SJSA1 (cell line): Measurements from ENCODE around the gene SP6. TPM values are rescaled to one million over a fixed set of nuclear protein-coding genes. Genes with fewer than 3 reads are reported as not detected.

Experiments used
- DNase-seq, 2 experiments: peaks; one replicate each; pipeline ENCODE4 v3.0.0-alpha.2; 2015 to 2020; ENCODE audit warnings: low spot score in 2 of 2, low read depth in 1 of 2
- H3K27ac ChIP-seq: fragments of 250-450 bp; sonication (Bioruptor Pico); 2 replicates; pipeline ENCODE4 v1.5.1; 2020; ENCODE audit warnings: mild to moderate bottlenecking, moderate library complexity
- H3K27me3 ChIP-seq: fragments of 250-450 bp; sonication (Bioruptor Pico); replicated peaks from 2 replicates; pipeline ENCODE4 v1.5.1; 2020; ENCODE audit warnings: mild to moderate bottlenecking, moderate library complexity
- H3K36me3 ChIP-seq: fragments of 250-450 bp; sonication (Bioruptor Pico); 2 replicates; pipeline ENCODE4 v1.5.1; 2020; ENCODE audit warnings: mild to moderate bottlenecking
- H3K4me1 ChIP-seq: fragments of 250-450 bp; sonication (Bioruptor Pico); replicated peaks from 2 replicates; pipeline ENCODE4 v1.6.1; 2021; ENCODE audit warnings: mild to moderate bottlenecking
- H3K4me3 ChIP-seq: fragments of 250-450 bp; sonication (Bioruptor Pico); 2 replicates; pipeline ENCODE4 v1.5.1; 2020; ENCODE audit warnings: mild to moderate bottlenecking
- H3K9me3 ChIP-seq: fragments of 250-450 bp; sonication (Bioruptor Pico); replicated peaks from 2 replicates; pipeline ENCODE4 v1.5.1; 2020; ENCODE audit warnings: mild to moderate bottlenecking
- total RNA-seq: library from RNA; depleted of rRNA; stranded (reverse); fragments of >200 nt; shearing (Covaris generic); gene quantifications from 2 replicates; pipeline ENCODE4 v1.2.3, GENCODE V29; 2014

Gene SP6
- total RNA-seq, 1 experiment from 2014 or later, result not detected

GRCh38 chr17:47812146-47812920, 38.6 kb downstream of the SP6 start:
- no peaks in the 10 kb centered on the region for H3K9me3 ChIP-seq
- H3K27ac ChIP-seq, result no peak overlapping the region
- DNase-seq, result no peak
- H3K4me3 ChIP-seq, result no peak overlapping the region
- peaks cover 74% of the 10 kb centered on the region for H3K36me3 ChIP-seq
- no peaks in the 10 kb centered on the region for H3K27me3 ChIP-seq
- H3K4me1 ChIP-seq, result peaks cover 10% of the 10 kb centered on the region

- Histone ChIP-seq H3K27ac (no peak overlapping the region), H3K4me1 (peaks cover 10% of the 10 kb centered on the region), H3K36me3 (peaks cover 71% of the 10 kb centered on the region), H3K4me3 (no peak overlapping the region), H3K27me3 (no peaks in the 10 kb centered on the region), H3K9me3 (no peaks in the 10 kb centered on the region)
- DNase-seq, result no peak
Observed at GRCh38 chr17:47811709-47812108, 39.3 kb downstream of the SP6 start.

GRCh38 chr17:47810901-47811635, 39.9 kb downstream of the SP6 start:
- Histone ChIP-seq H3K27me3 (no peaks in the 10 kb centered on the region), H3K27ac (no peak overlapping the region), H3K9me3 (no peaks in the 10 kb centered on the region), H3K4me3 (no peak overlapping the region), H3K4me1 (peaks cover 10% of the 10 kb centered on the region), H3K36me3 (peaks cover 64% of the 10 kb centered on the region)
- DNase-seq, result no peak

- Histone ChIP-seq H3K9me3 (no peaks in the 10 kb centered on the region), H3K27ac (no peak overlapping the region; the same call in 1 of the 2 replicates), H3K4me3 (no peak overlapping the region), H3K36me3 (peaks cover 57% of the 10 kb centered on the region), H3K4me1 (peaks cover 10% of the 10 kb centered on the region), H3K27me3 (no peaks in the 10 kb centered on the region)
- peak; percentile 62 to 63 for DNase-seq
Observed at GRCh38 chr17:47810200-47810821, 40.7 kb downstream of the SP6 start.

- no peaks in the 10 kb centered on the region for H3K9me3 ChIP-seq
- H3K27ac ChIP-seq, result no peak overlapping the region
- no peak overlapping the region for H3K4me3 ChIP-seq
Observed at GRCh38 chr17:47808830-47809480, 42.0 kb downstream of the SP6 start.

GRCh38 chr17:47808036-47808829, 42.7 kb downstream of the SP6 start:
- Histone ChIP-seq H3K36me3 (peaks cover 40% of the 10 kb centered on the region), H3K27me3 (no peaks in the 10 kb centered on the region), H3K27ac (no peak overlapping the region), H3K4me3 (no peak overlapping the region), H3K4me1 (peaks cover 10% of the 10 kb centered on the region), H3K9me3 (no peaks in the 10 kb centered on the region)
- DNase-seq, result no peak

More at GRCh38 chr17:47808830-47809480, 42.0 kb downstream of the SP6 start:
- no peak for DNase-seq
- Histone ChIP-seq H3K4me1 (peaks cover 10% of the 10 kb centered on the region), H3K36me3 (peaks cover 46% of the 10 kb centered on the region), H3K27me3 (no peaks in the 10 kb centered on the region)

- no peak for DNase-seq
Observed at GRCh38 chr17:47807421-47807820, 43.5 kb downstream of the SP6 start.

GRCh38 chr17:47806913-47807255, 44.1 kb downstream of the SP6 start:
- Histone ChIP-seq H3K27me3 (no peaks in the 10 kb centered on the region), H3K27ac (no peak overlapping the region), H3K36me3 (peaks cover 30% of the 10 kb centered on the region), H3K4me1 (peaks cover 10% of the 10 kb centered on the region), H3K4me3 (no peak overlapping the region), H3K9me3 (no peaks in the 10 kb centered on the region)
- no peak for DNase-seq

More at GRCh38 chr17:47807421-47807820, 43.5 kb downstream of the SP6 start:
- H3K9me3 ChIP-seq, result no peaks in the 10 kb centered on the region
- peaks cover 34% of the 10 kb centered on the region for H3K36me3 ChIP-seq
- no peaks in the 10 kb centered on the region for H3K27me3 ChIP-seq
- no peak overlapping the region for H3K27ac ChIP-seq
- H3K4me1 ChIP-seq, result peaks cover 10% of the 10 kb centered on the region
- no peak overlapping the region for H3K4me3 ChIP-seq

- Histone ChIP-seq H3K4me1 (peaks cover 10% of the 10 kb centered on the region), H3K27ac (no peak overlapping the region), H3K4me3 (no peak overlapping the region), H3K36me3 (peaks cover 30% of the 10 kb centered on the region), H3K27me3 (no peaks in the 10 kb centered on the region), H3K9me3 (no peaks in the 10 kb centered on the region)
- no peak for DNase-seq
Observed at GRCh38 chr17:47806026-47806912, 44.7 kb downstream of the SP6 start.

GRCh38 chr17:47804461-47804860, 46.5 kb downstream of the SP6 start:
- Histone ChIP-seq H3K4me3 (no peak overlapping the region), H3K9me3 (no peaks in the 10 kb centered on the region), H3K27ac (no peak overlapping the region), H3K4me1 (no peaks in the 10 kb centered on the region), H3K36me3 (peaks cover 23% of the 10 kb centered on the region), H3K27me3 (peaks cover 13% of the 10 kb centered on the region)
- no peak for DNase-seq

GRCh38 chr17:47803751-47804150, 47.2 kb downstream of the SP6 start:
- H3K27me3 ChIP-seq, result peaks cover 14% of the 10 kb centered on the region
- H3K36me3 ChIP-seq, result peaks cover 16% of the 10 kb centered on the region
- no peak overlapping the region for H3K27ac ChIP-seq
- no peaks in the 10 kb centered on the region for H3K9me3 ChIP-seq
- H3K4me1 ChIP-seq, result no peaks in the 10 kb centered on the region
- no peak for DNase-seq
- H3K4me3 ChIP-seq, result no peak overlapping the region

GRCh38 chr17:47803201-47803600, 47.8 kb downstream of the SP6 start:
- Histone ChIP-seq H3K4me1 (no peaks in the 10 kb centered on the region), H3K4me3 (no peak overlapping the region), H3K27ac (no peak overlapping the region), H3K27me3 (peaks cover 18% of the 10 kb centered on the region), H3K36me3 (peaks cover 10% of the 10 kb centered on the region), H3K9me3 (no peaks in the 10 kb centered on the region)
- no peak for DNase-seq
